Measurements from ENCODE around the gene ACOX3.

ACOX3 gene

DNA sequence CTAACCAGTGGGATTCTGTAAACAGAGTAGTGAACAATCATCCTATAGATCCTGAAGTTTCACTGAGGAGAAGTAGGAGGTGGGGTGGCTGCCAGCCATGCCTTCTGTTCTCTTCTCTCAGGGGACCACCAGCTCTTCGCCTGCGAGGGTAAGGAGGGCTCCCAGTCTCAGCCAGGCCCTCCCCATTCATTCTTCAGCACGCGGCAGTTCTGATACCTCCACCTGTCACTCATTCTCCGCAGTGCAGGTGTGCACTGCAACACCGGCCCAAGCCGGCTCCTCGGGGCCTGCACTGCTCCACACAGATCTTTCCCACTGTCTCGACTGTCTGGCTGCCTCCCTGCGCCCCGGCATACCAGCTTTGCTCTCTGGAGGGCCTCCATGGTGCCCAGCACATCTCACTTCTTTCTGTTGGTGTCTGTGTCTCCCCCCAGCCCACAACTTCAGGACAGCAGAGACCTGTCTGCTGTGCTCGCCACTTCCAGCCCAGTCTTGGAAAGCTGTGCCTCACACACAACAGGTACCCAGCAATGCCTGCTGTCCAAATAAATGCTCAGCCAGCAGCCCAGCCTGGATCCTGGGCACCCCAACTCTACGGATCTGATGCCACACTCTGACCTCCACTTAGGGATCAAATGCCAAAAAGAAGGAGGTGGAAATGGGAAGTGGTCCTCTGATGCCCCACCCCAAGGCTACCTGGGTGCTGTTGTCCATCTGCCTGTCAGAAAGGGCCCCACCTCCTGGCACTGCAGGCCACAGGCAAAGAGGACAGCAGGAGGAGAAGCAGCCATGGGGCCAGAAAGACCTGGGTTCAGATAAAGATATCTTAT lies 29.0 kb downstream of the ACOX3 start:
- TF ChIP-seq, protein P1, sequence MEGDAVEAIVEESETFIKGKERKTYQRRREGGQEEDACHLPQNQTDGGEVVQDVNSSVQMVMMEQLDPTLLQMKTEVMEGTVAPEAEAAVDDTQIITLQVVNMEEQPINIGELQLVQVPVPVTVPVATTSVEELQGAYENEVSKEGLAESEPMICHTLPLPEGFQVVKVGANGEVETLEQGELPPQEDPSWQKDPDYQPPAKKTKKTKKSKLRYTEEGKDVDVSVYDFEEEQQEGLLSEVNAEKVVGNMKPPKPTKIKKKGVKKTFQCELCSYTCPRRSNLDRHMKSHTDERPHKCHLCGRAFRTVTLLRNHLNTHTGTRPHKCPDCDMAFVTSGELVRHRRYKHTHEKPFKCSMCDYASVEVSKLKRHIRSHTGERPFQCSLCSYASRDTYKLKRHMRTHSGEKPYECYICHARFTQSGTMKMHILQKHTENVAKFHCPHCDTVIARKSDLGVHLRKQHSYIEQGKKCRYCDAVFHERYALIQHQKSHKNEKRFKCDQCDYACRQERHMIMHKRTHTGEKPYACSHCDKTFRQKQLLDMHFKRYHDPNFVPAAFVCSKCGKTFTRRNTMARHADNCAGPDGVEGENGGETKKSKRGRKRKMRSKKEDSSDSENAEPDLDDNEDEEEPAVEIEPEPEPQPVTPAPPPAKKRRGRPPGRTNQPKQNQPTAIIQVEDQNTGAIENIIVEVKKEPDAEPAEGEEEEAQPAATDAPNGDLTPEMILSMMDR (IDR thresholded peaks at IDR 0.05; ENCODE audit: borderline replicate concordance, insufficient read depth, low read depth, low read length): no peak
- no peak overlapping the region for H3K4me3 ChIP-seq (ENCODE audit: low read depth, low read length)

- H3K4me3 ChIP-seq (ENCODE audit: low read depth, low read length): no peak overlapping the region
- TF ChIP-seq, protein P1 (IDR thresholded peaks at IDR 0.05; ENCODE audit: borderline replicate concordance, insufficient read depth, low read depth, low read length): no peak
Observed at GRCh38 chr4:8410641-8411271, 29.8 kb downstream of the ACOX3 start.

GRCh38 chr4:8410066-8410625 lies 30.4 kb downstream of the ACOX3 start:
- TF ChIP-seq, protein P1 (IDR thresholded peaks at IDR 0.05; ENCODE audit: borderline replicate concordance, insufficient read depth, low read depth, low read length): no peak
- H3K4me3 ChIP-seq (ENCODE audit: low read depth, low read length): no peak overlapping the region

DNA sequence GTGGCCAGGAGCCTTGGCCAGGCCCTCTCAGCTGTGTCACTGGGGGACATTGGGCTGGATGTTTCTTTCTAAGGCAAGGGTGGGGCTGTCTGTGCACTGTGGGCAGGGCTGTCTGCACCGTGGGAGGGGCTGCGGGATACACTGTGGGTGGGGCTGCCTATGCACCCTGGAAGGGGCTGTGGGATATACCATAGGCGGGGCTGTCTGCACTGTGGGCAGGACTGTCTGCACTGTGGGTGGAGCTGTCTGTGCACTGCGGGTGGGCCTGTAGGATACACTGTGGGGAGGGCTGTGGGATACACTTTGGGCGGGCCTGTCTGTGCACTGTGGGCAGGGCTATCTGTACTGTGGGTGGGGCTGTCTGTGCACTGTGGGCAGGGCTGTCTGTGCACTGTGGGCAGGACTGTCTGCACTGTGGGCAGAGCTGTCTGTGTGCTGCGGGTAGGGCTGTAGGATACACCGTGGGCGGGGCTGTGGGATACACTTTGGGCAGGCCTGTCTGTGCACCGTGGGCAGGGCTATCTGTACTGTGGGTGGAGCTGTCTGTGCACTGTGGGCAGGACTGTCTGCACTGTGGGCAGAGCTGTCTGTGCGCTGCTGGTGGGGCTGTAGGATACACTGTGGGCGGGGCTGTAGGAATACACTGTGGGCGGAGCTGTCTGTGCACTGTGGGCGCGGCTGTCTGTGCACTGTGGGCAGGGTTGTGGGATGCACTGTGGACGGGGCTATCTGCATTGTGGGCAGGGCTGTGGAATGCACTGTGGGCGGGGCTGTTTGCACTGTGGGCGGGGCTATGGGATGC lies 31.1 kb downstream of the ACOX3 start:
- H3K4me3 ChIP-seq (ENCODE audit: low read depth, low read length): no peak overlapping the region
- TF ChIP-seq, protein P1 (IDR thresholded peaks at IDR 0.05; ENCODE audit: borderline replicate concordance, insufficient read depth, low read depth, low read length): no peak

DNA sequence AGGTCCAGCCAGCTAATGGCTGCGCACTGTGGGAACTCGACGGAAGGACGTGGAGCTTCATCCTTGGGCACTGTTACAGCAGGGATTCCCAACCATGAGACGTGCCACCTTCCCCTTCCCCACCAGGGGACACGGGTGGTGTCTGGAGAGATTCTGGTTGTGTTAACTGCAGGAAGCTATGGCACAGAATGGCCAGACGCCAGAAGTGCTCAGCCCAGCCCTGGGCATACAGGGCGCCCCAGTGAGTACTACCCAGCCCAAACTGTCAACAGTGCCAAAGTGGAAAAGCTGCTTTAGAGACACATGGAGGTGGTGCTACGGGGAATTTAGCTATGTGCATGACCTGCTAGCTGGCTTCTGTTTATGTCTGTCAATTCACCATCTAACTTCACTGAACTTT lies 32.8 kb downstream of the ACOX3 start:
- TF ChIP-seq, protein P1 (IDR thresholded peaks at IDR 0.05; ENCODE audit: borderline replicate concordance, insufficient read depth, low read depth, low read length): no peak
- no peak overlapping the region for H3K4me3 ChIP-seq (ENCODE audit: low read depth, low read length)

DNA sequence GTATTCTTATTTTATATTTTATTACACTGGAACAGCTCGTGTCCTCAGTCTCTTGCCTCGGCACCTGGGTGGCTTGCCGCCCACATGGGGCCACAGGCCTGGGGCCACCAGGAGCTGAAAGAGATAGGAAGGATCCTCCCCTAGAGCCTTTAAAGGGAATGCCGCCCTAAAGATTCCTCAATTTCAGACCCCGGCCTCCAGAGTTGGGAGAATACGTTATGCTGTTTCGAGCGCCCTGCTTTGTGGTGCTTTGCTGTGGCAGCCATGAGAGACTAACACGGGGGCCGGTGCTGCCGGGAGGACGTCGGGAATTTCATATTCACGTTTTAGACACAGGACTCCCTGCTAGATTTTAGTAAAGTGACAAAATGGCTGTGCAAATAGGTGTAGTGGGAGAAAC lies 33.2 kb downstream of the ACOX3 start:
- no peak overlapping the region for H3K4me3 ChIP-seq (ENCODE audit: low read depth, low read length)
- TF ChIP-seq, protein P1 (IDR thresholded peaks at IDR 0.05; ENCODE audit: borderline replicate concordance, insufficient read depth, low read depth, low read length): no peak
